A549 (cell line): ENCODE results near the gene LGR4. TPM values are rescaled to one million over a fixed set of nuclear protein-coding genes. Genes with fewer than 3 reads are reported as not detected.

Source experiments
- ATAC-seq, 2 experiments: fragments of 200-7000 bp in 1 of 2; fragments of >200 bp in 1 of 2; cut with Nextera tagmentation in 1 of 2; cut with Tn5 transposase in 1 of 2; 3 replicates each; pipeline versions ENCODE4 v1.8.0 to v1.9.1; 2018 to 2020; ENCODE audit warnings: mild to moderate bottlenecking in 1 of 2, moderate library complexity in 1 of 2
- CTCF ChIA-PET: fragments of 300-600 bp; sonication (Branson Sonifier 250); formaldehyde crosslinking; extraction: SDS; loops from one replicate; lab custom pipeline; 2021; ENCODE audit warnings: antibody characterized with exemption, inconsistent platforms; lab: Yijun Ruan, JAX
- POLR2A ChIA-PET: fragments of 350-600 bp; formaldehyde crosslinking; extraction: SDS; loops from one replicate; lab custom pipeline; 2021; ENCODE audit warnings: antibody characterized with exemption, inconsistent platforms; lab: Yijun Ruan, JAX
- DNase-seq, 2 experiments: peaks; one replicate each; pipeline versions ENCODE4 v3.0.0 to v3.0.0-alpha.2; 2011 to 2016; ENCODE audit warnings: low read depth in 1 of 2, low spot score in 1 of 2
- FAIRE-seq: peaks from 2 replicates; lab custom pipeline; 2011; peaks lifted over from hg19 to GRCh38; lab: Jason Lieb, UNC
- H3K27ac ChIP-seq, 2 experiments: fragments of >200 bp; sonication (Bioruptor Twin); formaldehyde crosslinking; 3 replicates each; pipeline ENCODE4 v1.5.1; 2016 to 2017
- H3K4me1 ChIP-seq: fragments of >200 bp; sonication (Bioruptor Twin); formaldehyde crosslinking; 3 replicates; pipeline ENCODE4 v1.6.1; 2016
- H3K4me2 ChIP-seq: fragments of >200 bp; sonication (Bioruptor Twin); formaldehyde crosslinking; 3 replicates; pipeline ENCODE4 v1.6.1; 2016
- H3K4me3 ChIP-seq: fragments of >200 bp; sonication (Bioruptor Twin); formaldehyde crosslinking; 3 replicates; pipeline ENCODE4 v1.5.1; 2016
- H3K9me3 ChIP-seq: fragments of >200 bp; sonication (Bioruptor Twin); formaldehyde crosslinking; 3 replicates; pipeline ENCODE4 v1.6.1; 2016
- BHLHE40 ChIP-seq: IDR thresholded peaks from 2 replicates; pipeline ENCODE4 v1.6.1; 2012; ENCODE audit warnings: low read depth, low read length, inconsistent platforms
- CBX2 ChIP-seq: fragments of 200-600 bp; sonication (generic); IDR thresholded peaks from 2 replicates; pipeline ENCODE4 v1.6.1; 2016; ENCODE audit warnings: low read depth, mild to moderate bottlenecking, borderline replicate concordance
- CEBPB ChIP-seq, 2 experiments: fragments of >200 bp in 1 of 2; sonication (Bioruptor Twin) in 1 of 2; formaldehyde crosslinking in 1 of 2; IDR thresholded peaks; 2 replicates each; pipeline ENCODE4 v1.6.1; 2012 to 2016
- EHF ChIP-seq: fragments of 250-450 bp; sonication (Bioruptor Pico); IDR thresholded peaks from 2 replicates; pipeline ENCODE4 v1.5.0; 2020; ENCODE audit warnings: mild to moderate bottlenecking
- EHMT2 ChIP-seq: fragments of 200-600 bp; sonication (generic); IDR thresholded peaks from 2 replicates; pipeline ENCODE4 v1.6.1; 2016; ENCODE audit warnings: antibody characterized with exemption, low read depth, mild to moderate bottlenecking, moderate library complexity
- FOSB ChIP-seq: fragments of 250-450 bp; sonication (Bioruptor Pico); IDR thresholded peaks from 2 replicates; pipeline ENCODE4 v1.5.0; 2020; ENCODE audit warnings: mild to moderate bottlenecking, moderate library complexity
- HDAC2 ChIP-seq: fragments of 200-600 bp; sonication (generic); IDR thresholded peaks from 2 replicates; pipeline ENCODE4 v1.6.1; 2016
- HMGXB4 ChIP-seq: fragments of 250-450 bp; sonication (Bioruptor Pico); IDR thresholded peaks from 2 replicates; pipeline ENCODE4 v1.5.0; 2021; ENCODE audit warnings: mild to moderate bottlenecking, moderate library complexity, borderline replicate concordance
- HOXA7 ChIP-seq: fragments of 250-450 bp; sonication (Bioruptor Pico); IDR thresholded peaks from 2 replicates; pipeline ENCODE4 v1.5.0; 2020; ENCODE audit warnings: mild to moderate bottlenecking, moderate library complexity
- HOXB5 ChIP-seq: fragments of 250-450 bp; sonication (Bioruptor Pico); IDR thresholded peaks from 2 replicates; pipeline ENCODE4 v1.5.0; 2020; ENCODE audit warnings: mild to moderate bottlenecking, moderate library complexity
- KDM1A ChIP-seq: fragments of 200-600 bp; sonication (generic); IDR thresholded peaks from 2 replicates; pipeline ENCODE4 v1.6.1; 2016; ENCODE audit warnings: low read depth, mild to moderate bottlenecking
- MAX ChIP-seq: IDR thresholded peaks from 2 replicates; pipeline ENCODE4 v1.6.1; 2012
- MAZ ChIP-seq: fragments of 150-350 bp; IDR thresholded peaks from 2 replicates; pipeline ENCODE4 v1.6.1; 2014; ENCODE audit warnings: antibody characterized with exemption, low read depth, low read length, borderline replicate concordance
- MYC ChIP-seq: IDR thresholded peaks from 2 replicates; pipeline ENCODE4 v1.6.1; 2012; ENCODE audit warnings: mild to moderate bottlenecking, inconsistent platforms, low read length, improper control_type of control experiment, borderline replicate concordance
- NFE2L2 ChIP-seq: fragments of 150-350 bp; conservative IDR thresholded peaks from 2 replicates; pipeline ENCODE4 v1.6.1; 2014; ENCODE audit warnings: low read length
- REST ChIP-seq: fragments of 200-600 bp; sonication (generic); IDR thresholded peaks from 2 replicates; pipeline ENCODE4 v1.6.1; 2016; ENCODE audit warnings: antibody characterized with exemption, mild to moderate bottlenecking, moderate library complexity
- TFCP2L1 ChIP-seq: fragments of 250-450 bp; sonication (Bioruptor Pico); IDR thresholded peaks from 2 replicates; pipeline ENCODE4 v1.5.0; 2021; ENCODE audit warnings: mild to moderate bottlenecking
- TP53 ChIP-seq: fragments of 250-450 bp; sonication (Bioruptor Pico); IDR thresholded peaks from 2 replicates; pipeline ENCODE4 v1.5.0; 2021; ENCODE audit warnings: mild to moderate bottlenecking, moderate library complexity
- ZSCAN20 ChIP-seq: fragments of 250-450 bp; sonication (Bioruptor Pico); IDR thresholded peaks from 2 replicates; pipeline ENCODE4 v1.8.0; 2022; ENCODE audit warnings: mild to moderate bottlenecking, moderate library complexity
- WGBS: methylation state at CpG from one replicate; pipeline ENCODE4 v1.1.6; 2017; ENCODE audit errors: missing lambda C conversion rate; 5-methylcytosine and 5-hydroxymethylcytosine counted together
- polyA plus RNA-seq, 4 experiments: library from polyadenylated mRNA; depleted of rRNA in 3 of 4; stranded (reverse); fragments of >200 nt; fragmentation: RNase III in 1 of 4; extraction: RNeasy Plus Mini Kit Qiagen cat#74134 plus additional on column Dnase treatment in 1 of 4; gene quantifications; 2 replicates in 3 of 4; 3 replicates in 1 of 4; pipeline ENCODE4 v1.2.3, GENCODE V29; 2011 to 2017
- TF ChIP-seq, protein P1 (sequence below): IDR thresholded peaks from 2 replicates; pipeline ENCODE4 v1.6.1; 2012; ENCODE audit warnings: low read depth, borderline replicate concordance

Gene LGR4
- polyA plus RNA-seq, 2 of the 4 experiments (the other 2 are of a cell fraction), result 41.2 to 130 TPM

DNA sequence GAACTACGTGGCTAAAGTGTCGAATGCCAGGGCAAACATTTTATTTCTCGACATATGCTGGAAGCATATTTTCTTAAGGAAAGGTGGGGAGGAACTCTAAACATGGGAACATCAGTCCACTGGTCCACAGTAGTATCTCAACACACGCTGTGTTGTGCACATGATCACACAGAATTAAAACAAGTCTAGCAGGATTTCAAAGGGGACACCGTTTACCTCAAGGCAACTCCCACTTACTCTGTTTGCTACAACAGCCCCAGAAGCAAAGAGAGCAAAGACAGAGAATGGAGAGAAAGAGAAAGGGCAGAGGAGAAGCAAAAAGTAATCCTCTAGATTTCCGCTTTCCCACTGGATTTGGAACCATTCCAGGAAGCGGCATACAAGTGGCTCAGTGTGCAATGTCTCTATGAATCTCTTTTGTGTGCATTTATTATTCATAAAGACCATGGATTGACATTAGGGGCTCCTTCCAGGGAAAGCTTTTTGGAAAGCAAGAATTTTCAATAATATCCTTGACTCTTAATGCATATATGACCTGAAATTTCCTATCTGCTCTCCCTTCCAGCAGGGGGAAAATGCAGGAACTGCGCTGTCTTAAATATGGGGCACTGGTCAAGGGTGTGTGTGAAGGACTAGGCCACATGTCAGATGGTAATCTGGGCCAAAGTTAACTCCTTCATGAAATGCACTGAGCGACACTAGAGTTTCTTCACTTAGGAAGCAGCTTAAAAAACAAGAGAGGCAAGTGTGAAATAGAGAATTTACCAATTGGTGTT, 74.8 kb downstream of the LGR4 start:
- Histone ChIP-seq H3K9me3 (no peaks in the 10 kb centered on the region), H3K4me2 (peak overlapping the region; percentile 90), H3K4me1 (peaks cover 93% of the 10 kb centered on the region), H3K27ac (peak overlapping the region; percentile 90 to 96), H3K4me3 (no peak overlapping the region)
- 72% methylated on average over 9 of the region's 9 CpGs for WGBS
- FAIRE-seq (no peak), DNase-seq (no peak), ATAC-seq (no peak)
- ChIA-PET POLR2A (no interaction called here), CTCF (interaction anchor here (0.6 to 7.3 kb wide), 2 partner anchors 23 to 87 kb away, joined by 3 to 37 read pairs; no protein-coding TSS in a partner anchor)
- TF ChIP-seq REST (no peak), MAX (0 out of 2 replicates have a peak, but pooled peaks have one; percentile 23)

- no peak for DNase-seq
- ChIA-PET CTCF (interaction anchor here (1.1 to 7.3 kb wide), 7 partner anchors 9 to 213 kb away, joined by 3 to 37 read pairs (median 4); no protein-coding TSS in a partner anchor), POLR2A (interaction anchor here (0.7 to 1.4 kb wide), 5 partner anchors 48 to 77 kb away, joined by 3 to 12 read pairs (median 6); partner anchors contain the start of gene LGR4)
- Histone ChIP-seq H3K4me1 (peaks cover 93% of the 10 kb centered on the region), H3K9me3 (no peaks in the 10 kb centered on the region), H3K4me3 (peak overlapping the region; percentile 21; the same call in 2 of the 3 replicates), H3K27ac (peak overlapping the region; percentile 90 to 96), H3K4me2 (peak overlapping the region; percentile 90)
- TF ChIP-seq FOSB (CRISPR knock-in tag) (peak; percentile 50; the same call in 1 of the 2 replicates), EHF (CRISPR knock-in tag) (peak; percentile 32; the same call in 1 of the 2 replicates), HOXA7 (CRISPR knock-in tag) (no peak), TFCP2L1 (CRISPR knock-in tag) (no peak), BHLHE40 (no peak), MAZ (no peak)
- TF ChIP-seq, protein P1, sequence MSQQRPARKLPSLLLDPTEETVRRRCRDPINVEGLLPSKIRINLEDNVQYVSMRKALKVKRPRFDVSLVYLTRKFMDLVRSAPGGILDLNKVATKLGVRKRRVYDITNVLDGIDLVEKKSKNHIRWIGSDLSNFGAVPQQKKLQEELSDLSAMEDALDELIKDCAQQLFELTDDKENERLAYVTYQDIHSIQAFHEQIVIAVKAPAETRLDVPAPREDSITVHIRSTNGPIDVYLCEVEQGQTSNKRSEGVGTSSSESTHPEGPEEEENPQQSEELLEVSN, result no peak
- no peak for FAIRE-seq
- peak; percentile 64 to 65; a peak in 5 of 6 replicates for ATAC-seq
- 5% methylated on average over 3 of the region's 3 CpGs for WGBS
Measured at GRCh38 chr11:27396259-27396839, 76.2 kb downstream of the LGR4 start.

GRCh38 chr11:27395556-27396258, 76.9 kb downstream of the LGR4 start:
- CTCF ChIA-PET, result interaction anchor here (0.7 to 7.3 kb wide), 9 partner anchors 9 to 212 kb away, joined by 3 to 37 read pairs (median 4); no protein-coding TSS in a partner anchor
- FAIRE-seq, result peak; percentile 98
- peak overlapping the region; percentile 26; the same call in 2 of the 3 replicates for H3K4me3 ChIP-seq
- ATAC-seq, result peak; percentile 90 to 95
- no peaks in the 10 kb centered on the region for H3K9me3 ChIP-seq
- peak overlapping the region; percentile 90 for H3K4me2 ChIP-seq
- DNase-seq, result peak; percentile 40 to 97
- H3K27ac ChIP-seq, result peak overlapping the region; percentile 90 to 96
- 3% methylated on average over 7 of the region's 7 CpGs for WGBS
- H3K4me1 ChIP-seq, result peaks cover 93% of the 10 kb centered on the region
- POLR2A ChIA-PET, result interaction anchor here (0.7 to 1.4 kb wide), 6 partner anchors 48 to 77 kb away, joined by 3 to 12 read pairs (median 6); partner anchors contain the start of gene LGR4
- no peak for TF ChIP-seq MYC
- TF ChIP-seq HOXB5 (CRISPR knock-in tag), result no peak
- peak; percentile 89 for TF ChIP-seq MAX
- no peak for TF ChIP-seq NFE2L2
- TF ChIP-seq HDAC2, result no peak
- TF ChIP-seq BHLHE40, result no peak
- TF ChIP-seq HMGXB4, result no peak
- peak; percentile 40; the same call in 1 of the 2 replicates for TF ChIP-seq TP53
- 0 out of 2 replicates have a peak, but pooled peaks have one; percentile 21 for TF ChIP-seq ZSCAN20 (CRISPR knock-in tag)
- no peak for TF ChIP-seq CBX2
- no peak for TF ChIP-seq KDM1A
- TF ChIP-seq CEBPB (IDR thresholded peaks at IDR 0.05), result peak; percentile 63 to 82
- no peak for TF ChIP-seq EHMT2
- TF ChIP-seq, protein P1, result no peak
